Measurements from ENCODE around the gene KLK1. TPM values are rescaled to one million over a fixed set of nuclear protein-coding genes. Genes with fewer than 3 reads are reported as not detected.
"Not testable (repeated sequence)": the region's sequence is repeated elsewhere in the genome, so short reads cannot be mapped to it uniquely, and the experiment has no call there.

Gene KLK1
- total RNA-seq, 1 donor from 2014 or later, result not detected

GRCh38 chr19:50790922-50791467, 32.6 kb downstream of the KLK1 start:
- TF ChIP-seq, protein P1, sequence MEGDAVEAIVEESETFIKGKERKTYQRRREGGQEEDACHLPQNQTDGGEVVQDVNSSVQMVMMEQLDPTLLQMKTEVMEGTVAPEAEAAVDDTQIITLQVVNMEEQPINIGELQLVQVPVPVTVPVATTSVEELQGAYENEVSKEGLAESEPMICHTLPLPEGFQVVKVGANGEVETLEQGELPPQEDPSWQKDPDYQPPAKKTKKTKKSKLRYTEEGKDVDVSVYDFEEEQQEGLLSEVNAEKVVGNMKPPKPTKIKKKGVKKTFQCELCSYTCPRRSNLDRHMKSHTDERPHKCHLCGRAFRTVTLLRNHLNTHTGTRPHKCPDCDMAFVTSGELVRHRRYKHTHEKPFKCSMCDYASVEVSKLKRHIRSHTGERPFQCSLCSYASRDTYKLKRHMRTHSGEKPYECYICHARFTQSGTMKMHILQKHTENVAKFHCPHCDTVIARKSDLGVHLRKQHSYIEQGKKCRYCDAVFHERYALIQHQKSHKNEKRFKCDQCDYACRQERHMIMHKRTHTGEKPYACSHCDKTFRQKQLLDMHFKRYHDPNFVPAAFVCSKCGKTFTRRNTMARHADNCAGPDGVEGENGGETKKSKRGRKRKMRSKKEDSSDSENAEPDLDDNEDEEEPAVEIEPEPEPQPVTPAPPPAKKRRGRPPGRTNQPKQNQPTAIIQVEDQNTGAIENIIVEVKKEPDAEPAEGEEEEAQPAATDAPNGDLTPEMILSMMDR (IDR thresholded peaks at IDR 0.05; ENCODE audit: insufficient read depth, low read length, poor library complexity, severe bottlenecking), result no peak

DNA sequence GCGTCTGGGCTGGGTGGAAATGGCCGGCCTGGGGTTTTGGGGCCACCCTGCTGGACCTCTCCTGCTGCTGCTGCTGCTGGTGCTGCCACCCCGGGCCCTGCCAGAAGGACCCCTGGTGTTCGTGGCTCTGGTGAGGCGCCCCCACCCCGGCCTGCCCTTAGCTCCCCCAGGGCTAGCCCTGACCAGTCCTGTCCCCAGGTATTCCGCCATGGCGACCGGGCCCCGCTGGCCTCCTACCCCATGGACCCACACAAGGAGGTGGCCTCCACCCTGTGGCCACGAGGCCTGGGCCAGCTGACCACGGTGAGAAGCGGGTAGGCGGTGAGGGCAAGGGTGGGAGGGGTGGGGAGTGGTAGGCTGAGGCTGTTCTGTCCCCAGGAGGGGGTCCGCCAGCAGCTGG, 33.2 kb downstream of the KLK1 start, which contains the start of gene ACP4:
ACP4 (plus strand) TSS at position 20 of the 400 bp plus-strand sequence; CDS start at position 20, 0 bp downstream.
- peaks cover 9% of the 10 kb centered on the region for H3K27me3 ChIP-seq (ENCODE audit: control insufficient read depth, insufficient read depth, low read length)
- no peak for DNase-seq (ENCODE audit: low read depth)
- TF ChIP-seq, protein P1 (IDR thresholded peaks at IDR 0.05; ENCODE audit: insufficient read depth, low read length, poor library complexity, severe bottlenecking), result no peak
- no peaks in the 10 kb centered on the region for H3K36me3 ChIP-seq (ENCODE audit: control insufficient read depth, insufficient read depth, low read length)
- H3K4me3 ChIP-seq (ENCODE audit: low read depth, low read length), result no peak within 1 kb of the TSS

More at GRCh38 chr19:50790922-50791467, 32.6 kb downstream of the KLK1 start:
- Histone ChIP-seq H3K4me3 (ENCODE audit: low read depth, low read length) (no peak overlapping the region), H3K36me3 (ENCODE audit: control insufficient read depth, insufficient read depth, low read length) (no peaks in the 10 kb centered on the region), H3K27me3 (ENCODE audit: control insufficient read depth, insufficient read depth, low read length) (peaks cover 5% of the 10 kb centered on the region)
- DNase-seq (ENCODE audit: low read depth), result no peak

GRCh38 chr19:50785329-50785728, 38.3 kb downstream of the KLK1 start:
- TF ChIP-seq, protein P1 (IDR thresholded peaks at IDR 0.05; ENCODE audit: insufficient read depth, low read length, poor library complexity, severe bottlenecking), result no peak
- peaks cover 8% of the 10 kb centered on the region for H3K27me3 ChIP-seq (ENCODE audit: control insufficient read depth, insufficient read depth, low read length)
- no peaks in the 10 kb centered on the region for H3K36me3 ChIP-seq (ENCODE audit: control insufficient read depth, insufficient read depth, low read length)
- DNase-seq (ENCODE audit: low read depth), result no peak
- no peak overlapping the region for H3K4me3 ChIP-seq (ENCODE audit: low read depth, low read length)

GRCh38 chr19:50784710-50785109, 38.9 kb downstream of the KLK1 start:
- Histone ChIP-seq H3K4me3 (ENCODE audit: low read depth, low read length) (no peak overlapping the region), H3K36me3 (ENCODE audit: control insufficient read depth, insufficient read depth, low read length) (no peaks in the 10 kb centered on the region), H3K27me3 (ENCODE audit: control insufficient read depth, insufficient read depth, low read length) (peaks cover 14% of the 10 kb centered on the region)
- DNase-seq (ENCODE audit: low read depth), result no peak
- TF ChIP-seq, protein P1 (IDR thresholded peaks at IDR 0.05; ENCODE audit: insufficient read depth, low read length, poor library complexity, severe bottlenecking), result no peak

- H3K36me3 ChIP-seq (ENCODE audit: control insufficient read depth, insufficient read depth, low read length); DNase-seq (ENCODE audit: low read depth); H3K4me3 ChIP-seq (ENCODE audit: low read depth, low read length): not testable (repeated sequence)
- H3K27me3 ChIP-seq (ENCODE audit: control insufficient read depth, insufficient read depth, low read length), result peaks cover 22% of the 10 kb centered on the region
Observed at GRCh38 chr19:50783848-50784152, 39.8 kb downstream of the KLK1 start.

DNA sequence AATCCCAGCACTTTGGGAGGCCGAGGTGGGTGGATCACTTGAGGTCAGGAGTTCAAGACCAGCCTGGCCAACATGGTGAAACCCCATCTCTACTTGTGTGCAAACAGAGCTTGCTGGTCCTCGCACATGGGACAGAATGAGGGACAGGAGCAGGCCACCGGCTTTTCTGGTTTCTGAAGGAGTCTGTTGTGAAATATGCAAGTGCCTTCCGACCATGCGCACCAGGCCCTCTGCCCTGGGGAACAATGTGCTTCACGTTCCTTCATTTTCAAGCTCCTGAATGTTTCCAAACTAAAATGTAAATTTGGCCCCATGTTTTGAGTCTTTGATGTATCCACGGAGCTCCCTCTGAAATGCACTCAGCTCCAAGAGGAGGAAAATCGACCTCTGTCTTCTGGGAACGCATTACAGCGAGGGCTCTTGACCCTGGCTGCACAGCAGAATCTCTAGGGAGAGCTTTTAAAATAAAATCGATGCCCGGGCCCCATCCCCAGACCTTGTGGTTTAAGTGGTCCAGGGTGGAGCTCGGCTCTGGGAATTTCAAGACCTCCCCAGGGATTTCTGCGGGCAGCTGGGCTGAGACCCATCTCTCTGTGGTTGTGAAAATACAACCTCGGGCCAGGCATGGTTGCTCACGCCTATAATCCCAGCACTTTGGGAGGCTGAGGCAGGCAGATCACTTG, 42.7 kb downstream of the KLK1 start:
- H3K27me3 ChIP-seq (ENCODE audit: control insufficient read depth, insufficient read depth, low read length), result peaks cover 35% of the 10 kb centered on the region
- TF ChIP-seq, protein P1 (IDR thresholded peaks at IDR 0.05; ENCODE audit: insufficient read depth, low read length, poor library complexity, severe bottlenecking), result no peak

More for the DNA sequence above, 42.7 kb downstream of the KLK1 start:
- no peak for DNase-seq (ENCODE audit: low read depth)
- no peaks in the 10 kb centered on the region for H3K36me3 ChIP-seq (ENCODE audit: control insufficient read depth, insufficient read depth, low read length)
- H3K4me3 ChIP-seq (ENCODE audit: low read depth, low read length), result no peak overlapping the region
